ENCODE results near the gene RNF207.

RNF207 gene

DNA sequence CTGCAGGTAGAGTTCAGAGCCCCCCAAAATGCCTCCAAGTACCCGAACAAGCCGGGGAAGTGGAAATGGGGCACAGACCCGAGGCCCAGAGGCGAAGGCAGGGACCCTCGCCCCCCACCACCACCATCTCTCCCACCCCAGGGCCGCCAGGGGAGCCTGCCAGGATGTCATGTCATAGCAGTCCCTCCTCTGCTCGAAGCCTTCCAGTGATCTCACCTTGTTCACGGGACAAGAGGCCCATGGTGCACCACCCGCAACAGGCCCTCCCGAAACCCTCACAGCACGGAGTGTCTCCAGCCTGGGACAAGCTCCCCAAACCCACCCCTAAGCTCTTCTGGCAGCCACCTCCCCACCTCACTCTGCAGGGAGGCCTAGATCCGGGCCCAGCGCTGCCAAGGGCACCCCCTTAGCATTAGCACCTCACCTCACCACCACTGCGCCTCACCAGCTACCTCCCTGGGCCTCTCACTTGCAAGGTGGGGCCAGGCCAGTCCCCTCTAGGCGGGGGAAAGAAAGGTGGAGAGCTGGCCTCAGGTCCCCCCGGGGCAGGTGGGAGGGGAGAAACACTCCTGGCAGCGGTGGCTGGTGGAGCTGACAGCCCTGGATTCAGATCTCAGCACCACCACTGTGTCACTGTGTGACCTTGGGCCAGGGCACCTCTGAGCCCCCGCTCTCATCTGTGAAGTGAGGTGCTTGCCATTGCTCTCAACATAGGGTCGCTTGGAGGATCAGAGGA lies 39.1 kb upstream of the RNF207 start:
- DNase-seq (ENCODE audit: low spot score in 2 of 2): no peak
- no peak overlapping the region for H3K4me3 Mint-ChIP-seq
- H3K27me3 Mint-ChIP-seq: peaks cover 63% of the 10 kb centered on the region
- no peaks in the 10 kb centered on the region for H3K4me1 Mint-ChIP-seq
- no peaks in the 10 kb centered on the region for H3K9me3 Mint-ChIP-seq
- no peak for ATAC-seq (replicated peaks; ENCODE audit: extremely low read depth, poor library complexity, severe bottlenecking)
- H3K27ac Mint-ChIP-seq (ENCODE audit: low read depth): no peak overlapping the region
- no peaks in the 10 kb centered on the region for H3K36me3 Mint-ChIP-seq (ENCODE audit: insufficient read depth)

DNA sequence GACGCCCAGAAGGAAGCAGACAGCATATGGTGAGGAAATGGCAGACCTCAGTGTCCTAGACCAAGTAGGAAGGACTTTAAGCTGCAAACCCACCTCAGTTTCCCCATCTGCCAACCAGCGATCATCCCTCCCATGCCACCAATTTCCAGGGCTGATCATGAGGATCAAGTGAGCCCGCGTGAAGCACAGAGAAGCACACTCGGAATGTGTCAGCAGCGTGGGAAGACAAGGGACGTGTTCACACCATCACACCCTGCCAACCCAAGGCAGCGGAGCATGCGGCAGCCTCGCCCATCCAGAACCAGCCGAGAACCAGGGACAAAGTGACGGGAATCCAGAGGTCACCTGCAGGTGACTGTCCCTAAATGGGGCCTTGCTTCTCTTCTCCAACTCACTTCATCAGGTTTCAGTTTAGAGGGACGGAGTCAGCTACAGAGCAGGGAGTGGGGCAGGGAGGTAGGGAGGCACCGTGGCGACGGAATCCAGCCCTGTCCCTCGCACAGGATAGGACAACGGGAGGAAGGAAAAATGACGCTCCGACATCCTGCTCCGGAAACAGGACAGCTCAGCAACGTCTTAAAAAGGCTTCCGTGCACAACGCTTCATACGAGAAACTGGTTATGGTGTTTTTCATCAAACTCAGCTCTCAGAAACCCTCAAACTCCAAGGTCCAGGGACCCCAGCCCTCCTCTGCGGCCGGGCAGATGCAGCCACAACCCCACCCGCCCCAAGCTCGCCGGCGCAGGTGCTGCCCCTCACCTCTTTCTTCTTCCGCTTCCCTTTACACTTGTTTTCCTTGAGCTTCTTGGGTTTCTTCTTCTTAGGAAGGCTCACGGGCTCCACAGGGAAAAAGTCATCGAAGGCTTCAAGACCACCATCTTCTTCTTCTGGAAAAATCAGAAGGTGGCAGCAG lies 38.3 kb upstream of the RNF207 start:
- Mint-ChIP-seq H3K9me3 (no peaks in the 10 kb centered on the region), H3K27ac (ENCODE audit: low read depth) (no peak overlapping the region), H3K27me3 (peaks cover 55% of the 10 kb centered on the region), H3K4me3 (no peak overlapping the region), H3K36me3 (ENCODE audit: insufficient read depth) (no peaks in the 10 kb centered on the region), H3K4me1 (no peaks in the 10 kb centered on the region)
- DNase-seq (ENCODE audit: low spot score in 2 of 2) (no peak), ATAC-seq (replicated peaks; ENCODE audit: extremely low read depth, poor library complexity, severe bottlenecking) (no peak)

DNA sequence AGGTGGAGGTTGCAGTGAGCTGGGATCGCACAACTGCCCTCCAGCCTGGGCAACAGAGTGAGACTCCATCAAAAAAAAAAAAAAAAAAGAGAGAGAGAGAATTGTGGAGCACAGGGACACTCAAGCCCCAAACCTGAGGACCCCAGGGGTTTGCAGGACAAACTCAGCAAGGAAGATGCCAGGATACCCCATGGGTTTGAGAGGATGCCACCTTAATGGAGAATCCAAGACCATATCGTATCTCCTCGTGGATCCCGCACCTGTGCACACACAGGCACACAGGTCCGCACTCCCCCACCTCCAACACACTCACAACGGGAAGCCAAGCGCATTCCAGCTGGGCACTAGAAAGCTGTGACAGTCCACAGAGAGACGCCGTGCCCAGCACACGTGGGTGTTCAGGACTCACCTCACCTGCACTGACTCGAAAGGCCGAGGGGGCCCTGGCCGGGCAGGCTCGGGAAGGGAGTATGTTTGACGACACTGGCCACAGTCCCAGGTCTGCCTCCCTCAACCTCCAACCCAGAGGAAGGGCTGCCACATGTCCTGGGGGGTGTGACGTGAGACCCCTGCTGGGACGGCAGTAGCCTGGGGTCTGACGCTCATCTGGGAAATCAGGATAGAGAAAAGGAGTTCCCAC lies 36.9 kb upstream of the RNF207 start:
- ATAC-seq (replicated peaks; ENCODE audit: extremely low read depth, poor library complexity, severe bottlenecking): no peak
- H3K9me3 Mint-ChIP-seq: no peaks in the 10 kb centered on the region
- peaks cover 42% of the 10 kb centered on the region for H3K27me3 Mint-ChIP-seq
- no peak for DNase-seq (ENCODE audit: low spot score in 2 of 2)
- no peak overlapping the region for H3K4me3 Mint-ChIP-seq
- H3K27ac Mint-ChIP-seq (ENCODE audit: low read depth): no peak overlapping the region
- H3K36me3 Mint-ChIP-seq (ENCODE audit: insufficient read depth): no peaks in the 10 kb centered on the region
- H3K4me1 Mint-ChIP-seq: no peaks in the 10 kb centered on the region

DNA sequence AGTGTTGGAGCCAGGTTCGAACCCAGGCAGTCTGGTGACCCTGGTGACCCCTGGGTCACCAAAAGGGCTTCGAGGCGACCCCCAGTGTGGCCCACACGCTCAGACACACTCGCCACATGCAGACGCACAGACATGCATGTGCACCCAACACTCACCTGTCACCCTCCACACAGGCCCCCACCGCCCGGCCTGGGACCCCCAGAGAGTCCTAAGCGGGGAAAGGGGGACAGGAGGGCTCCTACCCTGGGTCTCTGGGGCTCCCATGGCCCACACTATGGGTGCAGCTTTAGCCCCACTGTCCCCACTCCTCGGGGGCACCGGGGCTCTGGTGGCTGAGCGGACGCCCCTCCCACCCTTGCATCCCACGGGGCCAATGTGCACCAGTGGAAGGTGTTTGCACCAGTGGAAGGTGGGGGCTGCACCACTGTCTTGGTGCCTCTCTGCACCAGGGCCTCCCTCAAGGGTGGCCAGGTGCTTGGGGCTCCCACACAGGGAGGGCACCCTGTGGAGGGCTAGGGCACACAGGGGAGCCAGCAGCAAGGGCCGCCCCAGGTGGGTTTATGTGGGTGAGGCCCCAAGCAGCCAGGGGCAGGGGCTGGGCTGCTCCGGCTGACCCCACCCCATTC lies 35.7 kb upstream of the RNF207 start:
- DNase-seq (ENCODE audit: low spot score in 2 of 2) (no peak), ATAC-seq (replicated peaks; ENCODE audit: extremely low read depth, poor library complexity, severe bottlenecking) (no peak)
- Mint-ChIP-seq H3K9me3 (no peaks in the 10 kb centered on the region), H3K27ac (ENCODE audit: low read depth) (no peak overlapping the region), H3K27me3 (peaks cover 30% of the 10 kb centered on the region), H3K4me1 (no peaks in the 10 kb centered on the region), H3K4me3 (no peak overlapping the region), H3K36me3 (ENCODE audit: insufficient read depth) (no peaks in the 10 kb centered on the region)

DNA sequence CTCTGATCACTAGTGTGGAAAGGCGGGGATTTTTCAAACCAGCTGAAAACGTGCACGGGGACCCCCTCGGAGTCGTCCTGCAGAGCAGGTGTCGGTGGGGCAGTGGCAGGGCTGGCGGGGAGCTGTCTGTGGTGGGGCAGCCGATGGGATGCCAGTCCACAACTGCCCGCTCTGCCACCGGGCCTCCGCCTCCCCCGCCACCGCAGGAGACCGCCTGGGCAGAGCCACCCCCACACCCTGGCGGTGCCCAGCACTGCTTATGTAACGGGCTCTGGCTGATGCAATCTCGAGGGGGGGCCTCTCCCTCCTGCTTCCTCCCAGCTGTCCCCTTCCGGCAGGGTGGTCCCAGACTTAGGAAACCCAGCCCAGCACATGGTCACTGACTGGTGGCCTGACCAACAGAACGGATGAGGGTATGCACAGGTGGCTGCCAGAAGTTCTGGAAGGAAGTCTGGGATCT lies 35.1 kb upstream of the RNF207 start:
- Mint-ChIP-seq H3K27ac (ENCODE audit: low read depth) (no peak overlapping the region), H3K36me3 (ENCODE audit: insufficient read depth) (no peaks in the 10 kb centered on the region), H3K4me1 (no peaks in the 10 kb centered on the region), H3K4me3 (no peak overlapping the region), H3K9me3 (no peaks in the 10 kb centered on the region), H3K27me3 (peaks cover 25% of the 10 kb centered on the region)
- ATAC-seq (replicated peaks; ENCODE audit: extremely low read depth, poor library complexity, severe bottlenecking): no peak
- DNase-seq (ENCODE audit: low spot score in 2 of 2): no peak

DNA sequence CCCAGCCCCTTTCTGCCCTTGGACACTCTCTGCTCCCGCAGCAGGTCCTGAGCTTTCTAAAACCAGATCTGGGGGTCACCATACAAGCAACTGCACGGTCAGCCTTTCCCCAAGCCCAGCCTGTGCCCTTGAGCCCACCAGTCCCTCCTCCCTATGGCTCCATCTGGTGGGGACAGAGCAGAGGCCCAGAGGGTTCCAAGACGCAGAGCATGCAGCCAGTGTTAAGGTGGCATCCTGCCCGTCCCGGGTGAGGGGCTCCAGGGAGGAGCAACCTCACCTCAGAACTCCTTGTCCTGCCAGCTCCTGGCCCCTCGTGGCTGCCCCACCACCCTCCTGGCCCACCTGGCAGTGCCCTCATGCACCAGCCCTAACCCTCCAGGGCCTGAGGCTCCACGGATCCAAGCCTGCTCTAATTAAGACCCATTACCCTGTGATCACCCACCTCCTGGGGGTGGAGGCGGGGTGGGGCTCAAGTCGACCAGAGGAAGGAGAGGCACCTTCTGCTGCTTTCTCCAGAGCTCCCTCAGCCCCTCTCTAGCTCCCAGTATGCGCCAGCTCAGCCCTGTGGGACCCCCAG lies 34.3 kb upstream of the RNF207 start:
- Mint-ChIP-seq H3K9me3 (no peaks in the 10 kb centered on the region), H3K4me1 (no peaks in the 10 kb centered on the region), H3K27ac (ENCODE audit: low read depth) (no peak overlapping the region), H3K27me3 (peaks cover 22% of the 10 kb centered on the region), H3K36me3 (ENCODE audit: insufficient read depth) (no peaks in the 10 kb centered on the region), H3K4me3 (no peak overlapping the region)
- no peak for DNase-seq (ENCODE audit: low spot score in 2 of 2)
- ATAC-seq (replicated peaks; ENCODE audit: extremely low read depth, poor library complexity, severe bottlenecking): no peak

DNA sequence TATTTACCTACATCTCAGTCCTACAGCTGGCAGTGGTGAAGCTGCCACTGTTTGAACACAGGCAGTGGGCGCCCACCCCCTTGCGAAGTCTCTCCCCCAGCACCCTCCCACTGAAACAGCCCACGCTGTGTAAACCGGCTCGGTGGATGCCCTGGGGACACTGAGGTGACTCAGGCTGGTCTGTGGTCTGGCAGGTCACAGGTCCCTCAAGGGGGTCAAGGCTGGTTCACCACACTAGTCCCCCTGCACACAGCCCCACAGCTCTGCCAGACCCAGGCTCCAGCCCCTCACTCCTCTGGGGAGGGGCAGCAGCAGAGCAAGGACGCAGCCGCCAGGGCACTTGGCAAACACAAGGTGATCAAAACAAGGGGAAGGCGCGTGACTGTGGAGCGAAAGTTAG lies 33.4 kb upstream of the RNF207 start:
- DNase-seq (ENCODE audit: low spot score in 2 of 2): no peak
- no peak for ATAC-seq (replicated peaks; ENCODE audit: extremely low read depth, poor library complexity, severe bottlenecking)
- no peak overlapping the region for H3K4me3 Mint-ChIP-seq

DNA sequence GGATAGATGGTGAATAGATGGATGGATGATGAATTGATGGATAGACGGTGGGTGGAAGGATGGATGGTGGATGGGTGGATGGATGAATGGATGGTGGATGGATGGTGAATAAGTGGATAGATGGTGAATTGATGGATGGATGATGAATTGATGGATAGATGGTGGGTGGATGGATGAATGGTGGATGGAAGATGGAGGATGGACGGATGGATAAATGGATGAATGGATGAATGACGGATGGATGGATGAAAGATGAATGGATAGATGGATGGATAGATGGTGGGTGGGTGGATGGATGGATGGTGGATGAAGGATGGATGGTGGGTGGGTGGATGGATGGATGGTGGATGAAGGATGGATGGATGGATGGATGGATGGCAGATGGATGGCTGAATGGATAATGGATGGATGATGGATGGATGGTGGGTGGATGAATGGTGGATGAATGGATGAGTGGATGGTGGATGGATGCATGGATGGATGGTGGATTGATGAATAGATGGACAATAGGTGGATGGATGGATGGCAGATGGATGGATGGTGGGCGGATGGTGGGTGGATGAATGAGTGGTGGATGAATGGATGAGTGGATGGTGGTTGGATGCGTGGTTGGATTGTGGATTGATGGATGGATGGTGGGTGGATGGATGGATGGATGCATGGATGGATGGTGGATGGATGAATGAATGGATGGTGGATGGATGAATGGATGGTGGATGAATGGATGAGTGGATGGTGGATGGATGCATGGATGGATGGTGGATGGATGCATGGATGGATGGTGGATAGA lies 31.1 kb upstream of the RNF207 start:
- ATAC-seq (replicated peaks; ENCODE audit: extremely low read depth, poor library complexity, severe bottlenecking): no peak
- Mint-ChIP-seq H3K36me3 (ENCODE audit: insufficient read depth) (no peaks in the 10 kb centered on the region), H3K27ac (ENCODE audit: low read depth) (no peak overlapping the region)

More for the DNA sequence above, 33.4 kb upstream of the RNF207 start:
- no peaks in the 10 kb centered on the region for H3K4me1 Mint-ChIP-seq
- H3K9me3 Mint-ChIP-seq: no peaks in the 10 kb centered on the region
- H3K27ac Mint-ChIP-seq (ENCODE audit: low read depth): no peak overlapping the region
- H3K36me3 Mint-ChIP-seq (ENCODE audit: insufficient read depth): no peaks in the 10 kb centered on the region
- H3K27me3 Mint-ChIP-seq: peaks cover 21% of the 10 kb centered on the region

DNA sequence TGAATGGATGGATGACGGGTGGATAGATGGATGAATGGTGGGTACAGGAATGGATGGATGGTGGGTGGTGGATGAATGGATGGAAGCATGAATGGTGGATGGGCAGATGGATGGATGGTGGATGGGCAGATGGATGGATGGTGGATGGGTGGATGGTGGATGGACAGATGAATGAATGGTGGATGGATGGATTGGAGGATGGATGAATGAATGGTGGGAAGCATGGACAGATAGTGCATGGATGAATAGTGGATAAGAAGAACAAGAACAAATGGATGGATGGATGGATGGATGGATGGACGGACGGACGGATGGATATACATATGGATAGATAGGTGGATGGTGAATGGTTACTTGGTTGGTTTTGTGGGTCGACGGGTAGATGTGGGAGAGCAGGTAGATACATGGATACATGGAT lies 30.5 kb upstream of the RNF207 start:
- no peak overlapping the region for H3K27ac Mint-ChIP-seq (ENCODE audit: low read depth)
- H3K36me3 Mint-ChIP-seq (ENCODE audit: insufficient read depth): no peaks in the 10 kb centered on the region
- ATAC-seq (replicated peaks; ENCODE audit: extremely low read depth, poor library complexity, severe bottlenecking) (no peak), DNase-seq (ENCODE audit: low spot score in 2 of 2) (no peak)
- H3K4me3 Mint-ChIP-seq: no peak overlapping the region
- H3K4me1 Mint-ChIP-seq: peaks cover 5% of the 10 kb centered on the region
- H3K27me3 Mint-ChIP-seq: peaks cover 22% of the 10 kb centered on the region
- H3K9me3 Mint-ChIP-seq: no peaks in the 10 kb centered on the region

More for the DNA sequence above, 31.1 kb upstream of the RNF207 start:
- Mint-ChIP-seq H3K27me3 (peaks cover 22% of the 10 kb centered on the region), H3K4me1 (peaks cover 5% of the 10 kb centered on the region), H3K9me3 (no peaks in the 10 kb centered on the region), H3K4me3 (no peak overlapping the region)
- no peak for DNase-seq (ENCODE audit: low spot score in 2 of 2)

DNA sequence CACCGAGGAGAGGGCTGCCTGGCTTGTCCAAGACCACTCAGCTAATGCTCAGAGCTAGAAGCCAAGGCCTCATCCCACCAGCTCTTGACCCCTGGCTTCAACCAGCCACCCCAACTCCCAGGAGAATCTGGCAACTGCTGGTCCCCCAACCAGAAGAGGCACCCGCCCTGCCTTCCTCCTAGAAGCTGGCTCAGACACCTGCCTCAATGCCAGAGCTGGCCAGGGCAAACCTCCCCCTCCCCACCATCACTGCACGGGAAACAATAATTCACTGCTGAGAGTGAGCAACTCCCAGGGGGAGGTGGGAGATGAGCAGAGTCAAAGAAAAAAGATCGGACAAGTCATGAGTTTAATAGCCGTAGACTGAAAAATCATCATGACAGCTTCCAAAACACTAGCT lies 29.1 kb upstream of the RNF207 start:
- no peaks in the 10 kb centered on the region for H3K9me3 Mint-ChIP-seq
- H3K36me3 Mint-ChIP-seq (ENCODE audit: insufficient read depth): peaks cover 1% of the 10 kb centered on the region
- H3K27me3 Mint-ChIP-seq: peaks cover 34% of the 10 kb centered on the region
- peaks cover 15% of the 10 kb centered on the region for H3K4me1 Mint-ChIP-seq
- no peak overlapping the region for H3K4me3 Mint-ChIP-seq
- no peak overlapping the region for H3K27ac Mint-ChIP-seq (ENCODE audit: low read depth)
- DNase-seq (ENCODE audit: low spot score in 2 of 2): no peak
- no peak for ATAC-seq (replicated peaks; ENCODE audit: extremely low read depth, poor library complexity, severe bottlenecking)

DNA sequence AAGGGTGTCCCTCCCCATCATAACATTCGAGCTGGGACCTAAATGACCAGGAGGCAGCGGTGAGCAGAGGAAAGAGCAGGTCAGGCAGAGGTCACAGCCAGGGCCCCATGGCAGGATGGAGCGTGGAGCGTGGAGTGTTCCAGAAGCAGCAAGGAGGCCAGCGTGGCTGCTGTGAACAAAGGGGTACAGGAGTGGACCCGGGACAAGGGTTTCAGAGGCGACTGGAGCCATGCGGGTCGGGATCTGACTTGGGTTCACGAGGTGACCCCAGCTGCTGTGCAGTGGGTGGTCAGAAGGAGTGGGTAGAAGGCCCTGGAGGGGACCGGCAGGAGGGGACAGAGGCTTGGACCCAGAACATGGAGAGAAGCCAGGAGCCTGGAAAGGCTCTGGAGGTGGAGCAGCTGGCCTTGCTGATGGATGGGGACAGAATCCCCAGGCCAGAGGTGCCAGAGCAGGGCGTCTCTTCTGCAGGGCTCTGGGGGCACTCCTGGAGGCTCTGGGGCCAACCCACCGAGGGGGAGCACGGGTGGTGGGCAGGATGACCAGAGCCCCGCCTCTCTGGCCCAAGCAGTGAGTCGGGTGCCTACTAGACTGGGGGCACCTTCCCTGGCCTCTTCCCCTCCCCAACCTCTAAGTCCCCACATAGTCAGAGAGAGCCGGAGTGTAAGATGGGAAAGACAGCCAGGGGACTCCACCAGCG lies 28.1 kb upstream of the RNF207 start:
- DNase-seq (ENCODE audit: low spot score in 2 of 2): no peak
- H3K4me3 Mint-ChIP-seq: no peak overlapping the region
- H3K27me3 Mint-ChIP-seq: peaks cover 37% of the 10 kb centered on the region
- peaks cover 15% of the 10 kb centered on the region for H3K4me1 Mint-ChIP-seq
- no peak overlapping the region for H3K27ac Mint-ChIP-seq (ENCODE audit: low read depth)
- ATAC-seq (replicated peaks; ENCODE audit: extremely low read depth, poor library complexity, severe bottlenecking): no peak
- H3K36me3 Mint-ChIP-seq (ENCODE audit: insufficient read depth): peaks cover 1% of the 10 kb centered on the region
- H3K9me3 Mint-ChIP-seq: no peaks in the 10 kb centered on the region

All from central memory CD8-positive, alpha-beta T cell (primary cell).